Bone marrow (tissue), 2 donors: ENCODE data around the gene GPR152.
"Not testable (repeated sequence)": the region's sequence is repeated elsewhere in the genome, so short reads cannot be mapped to it uniquely, and the experiment has no call there.

Source experiments
- DNase-seq, 2 donors: peaks; one replicate each; lab custom pipeline; 2025; lab: John Stamatoyannopoulos, UW

The GPR152 gene

DNA sequence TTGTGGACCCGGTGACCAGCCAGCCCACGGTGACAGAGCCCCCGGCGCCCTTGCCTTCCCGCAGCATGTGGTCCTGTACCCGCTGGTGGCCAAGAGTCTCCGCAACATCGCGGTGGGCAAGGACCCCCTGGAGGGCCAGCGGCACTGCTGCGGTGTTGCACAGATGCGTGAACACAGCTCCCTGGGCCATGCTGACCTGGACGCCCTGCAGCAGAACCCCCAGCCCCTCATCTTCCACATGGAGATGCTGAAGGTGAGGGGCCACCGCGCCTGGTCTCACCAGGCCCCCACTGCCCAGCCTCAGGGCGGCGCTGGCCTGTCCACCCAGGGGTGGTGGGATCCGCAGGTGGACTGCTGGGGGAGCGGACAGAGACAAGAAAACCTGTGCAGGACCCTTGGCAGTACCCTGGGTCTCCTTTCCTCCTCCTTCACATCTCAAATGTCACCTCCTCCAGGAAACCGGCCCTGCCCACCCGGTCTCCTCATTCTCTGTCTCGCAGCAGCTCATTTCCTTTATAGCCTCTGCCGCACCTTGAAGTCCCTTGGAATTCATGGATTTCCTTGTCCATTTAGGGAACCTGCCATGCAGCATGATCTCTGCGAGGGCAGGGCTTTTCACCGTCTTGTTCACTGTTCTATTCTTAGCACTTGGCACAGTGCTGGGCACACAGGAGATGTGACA lies 36.8 kb upstream of the GPR152 start:
- DNase-seq, result no peak

- no peak for DNase-seq
Measured at GRCh38 chr11:67486481-67487195, 34.1 kb upstream of the GPR152 start.

DNA sequence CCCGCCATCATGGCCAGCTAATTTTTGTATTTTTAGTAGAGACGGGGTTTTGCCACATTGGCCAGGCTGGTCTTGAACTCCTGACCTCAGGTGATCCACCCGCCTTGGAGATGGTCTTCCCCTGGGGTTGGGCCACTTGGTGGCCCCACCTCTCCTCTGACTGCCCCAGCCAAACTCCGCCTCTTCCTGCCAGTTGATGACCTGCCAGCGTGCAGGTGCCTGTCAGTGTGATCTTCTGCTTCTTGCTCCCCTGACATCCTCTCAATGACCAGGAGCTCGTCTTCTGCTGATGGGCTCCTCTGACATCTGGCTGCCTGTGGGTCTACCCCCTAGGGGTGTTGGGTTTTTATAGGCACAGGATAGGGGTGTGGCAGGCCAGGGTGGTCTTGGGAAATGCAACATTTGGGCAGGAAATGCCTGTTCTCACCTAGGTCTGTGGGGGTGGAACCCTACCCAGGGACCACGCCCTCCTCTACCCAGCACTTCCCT lies 33.4 kb upstream of the GPR152 start:
- not testable (repeated sequence) for DNase-seq

DNA sequence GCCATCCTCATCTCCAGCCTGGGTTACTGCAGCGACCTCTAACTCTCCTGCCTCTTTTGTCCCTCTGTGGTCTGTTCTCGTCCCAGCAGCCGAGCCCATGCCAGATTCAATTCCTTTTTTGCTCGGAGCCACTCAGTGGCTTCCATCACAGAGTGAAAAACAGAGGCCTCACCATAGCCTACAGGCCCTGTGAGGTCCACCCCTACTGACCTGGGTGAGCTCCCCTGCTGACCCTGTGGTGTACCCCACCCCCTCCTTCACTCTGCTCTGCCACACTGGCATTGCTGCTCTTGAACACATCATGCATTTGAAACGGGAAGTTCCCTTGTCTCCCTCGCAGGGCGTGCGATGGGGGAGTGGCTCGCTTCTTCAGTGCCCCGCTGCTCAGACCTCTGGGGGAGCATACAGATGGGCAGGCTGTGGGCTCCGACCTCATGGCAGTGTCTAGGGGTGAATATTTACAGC lies 32.4 kb upstream of the GPR152 start:
- DNase-seq, result peak; percentile 20 to 65

GRCh38 chr11:67483831-67484665 lies 31.5 kb upstream of the GPR152 start:
- DNase-seq, result no peak

DNA sequence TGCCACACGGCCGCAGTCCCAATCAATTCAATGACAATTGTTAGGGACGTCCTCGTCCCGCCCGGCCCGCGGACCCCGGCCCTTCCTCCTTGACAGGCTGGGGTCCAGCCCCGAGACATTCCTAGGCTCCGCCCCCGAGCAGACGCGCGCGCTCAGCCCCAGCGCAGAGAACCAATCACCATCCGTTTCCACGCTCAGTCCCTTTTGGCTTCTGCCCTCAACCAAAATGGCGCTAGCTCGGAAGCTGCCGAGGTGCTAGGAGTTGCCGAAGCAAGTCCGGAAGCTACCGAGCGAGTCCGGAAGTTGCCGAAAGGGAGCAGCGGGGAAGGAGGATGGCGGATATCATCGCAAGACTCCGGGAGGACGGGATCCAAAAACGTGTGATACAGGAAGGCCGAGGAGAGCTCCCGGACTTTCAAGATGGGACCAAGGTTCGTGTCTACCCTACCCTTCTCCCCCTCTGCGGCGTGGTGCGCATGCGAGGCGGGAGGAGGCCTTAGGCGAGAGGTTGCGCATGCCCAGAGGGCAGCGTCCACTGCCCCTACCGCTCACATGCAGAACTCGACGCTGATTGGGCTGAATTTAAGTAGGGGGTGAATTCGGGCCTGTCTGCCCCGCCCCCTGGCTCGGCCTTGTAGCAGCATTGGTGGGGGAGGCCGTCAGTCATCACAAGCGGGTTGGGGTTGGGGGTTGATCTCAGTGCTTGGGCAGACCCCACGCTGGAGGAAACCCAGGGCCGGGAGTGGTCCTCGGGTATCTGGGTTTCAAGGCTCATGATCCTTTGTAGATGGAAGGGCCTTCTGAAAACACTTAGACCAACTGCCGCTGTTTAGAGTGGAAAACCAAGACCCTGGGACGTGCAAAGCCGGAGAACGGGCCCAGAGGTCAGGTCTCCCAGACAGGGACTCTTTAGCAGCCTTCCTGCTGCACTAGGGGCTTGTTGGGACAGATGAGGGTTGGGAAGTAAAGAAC lies 30.6 kb upstream of the GPR152 start, which contains the start of gene AIP:
TSS of gene AIP (plus strand) at position 200 of the 972 bp plus-strand sequence. CDS start at position 333, 133 bp downstream.
- DNase-seq, result peak; percentile 89 to 95

DNA sequence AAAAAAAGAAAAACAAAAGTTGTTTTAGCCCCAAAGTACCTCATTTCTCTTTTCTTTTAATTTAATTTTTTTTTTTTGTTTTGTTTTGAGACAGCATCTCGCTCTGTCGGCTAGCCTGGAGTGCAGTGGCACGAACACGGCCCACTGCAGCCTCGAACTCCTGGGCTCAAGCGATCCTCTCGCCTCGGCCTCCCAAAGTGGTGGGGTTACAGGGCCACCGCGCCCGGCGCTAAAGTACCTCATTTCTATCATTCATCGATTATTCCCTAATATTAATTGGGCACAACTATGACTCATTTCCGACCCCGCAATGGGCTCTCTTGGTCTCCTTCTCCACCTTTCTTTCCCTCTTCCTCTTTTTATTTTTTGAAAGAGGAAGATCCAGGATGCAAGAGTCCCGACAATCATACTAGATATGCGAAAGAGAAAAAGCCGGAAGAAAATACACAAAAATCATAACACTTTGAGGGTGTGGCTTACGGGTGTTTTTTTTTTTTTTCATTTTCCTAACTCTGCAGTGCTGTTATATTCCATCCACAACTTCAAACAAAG lies 29.8 kb upstream of the GPR152 start:
- peak in 1 of 2 donors; percentile 88 for DNase-seq

DNA sequence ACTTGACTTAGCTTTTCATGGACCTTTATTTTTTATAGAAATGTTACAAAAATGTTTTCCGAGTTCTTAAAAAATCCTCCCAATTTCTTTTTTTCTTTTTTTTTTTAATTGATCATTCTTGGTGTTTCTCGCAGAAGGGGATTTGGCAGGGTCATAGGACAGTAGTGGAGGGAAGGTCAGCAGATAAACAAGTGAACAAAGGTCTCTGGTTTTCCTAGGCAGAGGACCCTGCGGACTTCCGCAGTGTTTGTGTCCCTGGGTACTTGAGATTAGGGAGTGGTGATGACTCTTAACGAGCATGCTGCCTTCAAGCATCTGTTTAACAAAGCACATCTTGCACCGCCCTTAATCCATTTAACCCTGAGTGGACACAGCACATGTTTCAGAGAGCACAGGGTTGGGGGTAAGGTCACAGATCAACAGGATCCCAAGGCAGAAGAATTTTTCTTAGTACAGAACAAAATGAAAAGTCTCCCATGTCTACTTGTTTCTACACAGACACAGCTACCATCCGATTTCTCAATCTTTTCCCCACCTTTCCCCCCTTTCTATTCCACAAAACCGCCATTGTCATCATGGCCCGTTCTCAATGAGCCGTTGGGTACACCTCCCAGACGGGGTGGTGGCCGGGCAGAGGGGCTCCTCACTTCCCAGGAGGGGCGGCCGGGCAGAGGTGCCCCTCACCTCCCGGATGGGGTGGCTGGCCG lies 25.0 kb upstream of the GPR152 start:
- not testable (repeated sequence) for DNase-seq

- DNase-seq, result not testable (repeated sequence)
Measured at GRCh38 chr11:67476692-67477091, 24.2 kb upstream of the GPR152 start.

DNA sequence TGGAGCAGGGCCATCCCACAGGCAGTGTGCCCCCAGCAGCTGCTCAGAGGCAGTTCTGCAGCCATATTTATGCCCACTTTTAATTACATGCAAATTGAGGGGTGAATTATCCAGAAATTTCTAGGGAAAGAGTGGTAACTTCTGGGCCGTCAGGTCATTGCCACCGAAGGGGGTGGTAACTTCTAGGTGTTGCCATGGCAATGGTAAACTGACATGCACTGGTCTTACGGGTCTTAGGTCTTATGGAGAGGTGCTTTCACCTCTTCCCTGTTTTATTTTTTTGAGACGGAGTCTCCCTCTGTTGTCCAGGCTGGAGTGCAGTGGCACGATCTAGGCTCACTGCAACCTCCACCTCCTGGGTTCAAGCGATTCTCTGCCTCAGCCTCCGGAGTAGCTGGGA lies 20.4 kb upstream of the GPR152 start:
- no peak for DNase-seq

DNA sequence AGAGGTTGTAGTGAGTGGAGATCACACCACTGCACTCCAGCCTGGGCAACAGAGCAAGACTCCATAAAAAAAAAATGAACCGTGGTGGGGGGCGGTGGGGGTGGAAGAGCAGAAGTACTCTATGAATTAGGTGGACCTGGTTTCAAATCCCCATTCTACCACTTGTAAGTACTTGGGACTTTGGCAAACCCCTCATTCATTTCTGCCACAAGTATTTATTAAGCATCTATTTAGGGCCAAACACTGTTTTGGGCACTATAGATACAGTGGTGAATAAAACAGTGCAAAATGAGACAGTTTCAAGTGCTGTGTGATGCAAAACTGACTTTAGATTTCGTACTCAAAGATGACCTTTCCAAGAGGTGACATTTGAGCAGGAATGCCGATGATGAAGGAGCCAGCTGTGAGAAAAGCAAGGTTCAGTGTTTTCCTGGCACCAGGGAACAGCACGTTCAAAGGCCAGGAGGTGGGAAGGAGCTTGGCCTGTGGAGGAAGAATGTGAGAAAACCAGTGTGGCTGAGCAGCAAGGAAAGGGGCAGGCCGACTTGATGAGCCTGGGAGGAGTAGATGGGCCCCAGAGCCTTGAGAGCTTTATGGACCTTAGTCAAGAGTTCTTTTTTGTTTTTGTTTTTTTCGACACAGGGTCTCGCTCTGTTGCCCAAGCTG lies 17.9 kb upstream of the GPR152 start:
- DNase-seq, result no peak

GRCh38 chr11:67469508-67469811 lies 16.9 kb upstream of the GPR152 start:
- DNase-seq, result no peak

DNA sequence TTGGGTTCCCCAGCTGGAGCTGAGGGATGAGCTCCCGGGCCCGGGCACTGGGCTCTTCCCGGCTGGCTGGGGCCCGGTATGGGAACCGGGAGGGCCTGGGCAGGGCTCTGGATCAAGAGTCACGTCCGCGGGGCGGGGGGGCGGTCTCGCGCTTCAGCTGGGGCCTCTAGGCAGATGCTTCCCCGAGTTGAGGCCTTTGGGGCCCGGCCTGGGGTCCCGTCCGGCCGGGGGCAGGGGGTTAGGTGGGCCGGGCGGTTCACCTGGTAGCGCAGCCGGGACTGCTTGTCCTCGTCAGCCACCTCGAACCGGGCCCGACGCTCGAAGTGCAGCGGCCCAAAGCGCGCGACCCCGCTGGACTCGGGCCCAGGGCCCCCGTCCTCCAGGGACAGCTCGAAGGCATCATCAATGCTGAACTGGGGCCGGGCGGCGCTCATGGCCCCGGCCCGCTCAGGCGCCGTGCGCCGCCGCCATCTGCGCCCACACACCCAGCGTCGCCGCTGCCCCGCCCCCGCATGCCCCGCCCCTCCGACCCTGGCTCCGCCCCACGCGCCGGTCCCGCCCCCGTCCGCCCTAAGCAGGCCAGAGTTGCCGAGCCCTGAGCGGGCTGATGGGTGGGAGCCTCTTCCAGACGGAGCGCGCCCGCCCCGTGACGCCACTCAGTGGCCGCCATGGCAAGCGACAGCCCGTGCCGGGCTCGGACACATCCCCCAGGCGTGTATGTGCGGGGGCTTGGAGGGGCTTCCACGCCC lies 16.4 kb upstream of the GPR152 start, which contains the start of gene TMEM134:
TSS of gene TMEM134 (minus strand) at position 493 of the 749 bp plus-strand sequence. CDS start at position 434, 59 bp downstream.
- peak; percentile 72 to 84 for DNase-seq

GRCh38 chr11:67468456-67468758 lies 15.9 kb upstream of the GPR152 start:
- no peak for DNase-seq

- no peak for DNase-seq
Measured at GRCh38 chr11:67468056-67468455, 15.5 kb upstream of the GPR152 start.

GRCh38 chr11:67466962-67467771 lies 14.6 kb upstream of the GPR152 start:
- no peak for DNase-seq

- DNase-seq, result no peak
Measured at GRCh38 chr11:67466367-67466766, 13.8 kb upstream of the GPR152 start.

DNA sequence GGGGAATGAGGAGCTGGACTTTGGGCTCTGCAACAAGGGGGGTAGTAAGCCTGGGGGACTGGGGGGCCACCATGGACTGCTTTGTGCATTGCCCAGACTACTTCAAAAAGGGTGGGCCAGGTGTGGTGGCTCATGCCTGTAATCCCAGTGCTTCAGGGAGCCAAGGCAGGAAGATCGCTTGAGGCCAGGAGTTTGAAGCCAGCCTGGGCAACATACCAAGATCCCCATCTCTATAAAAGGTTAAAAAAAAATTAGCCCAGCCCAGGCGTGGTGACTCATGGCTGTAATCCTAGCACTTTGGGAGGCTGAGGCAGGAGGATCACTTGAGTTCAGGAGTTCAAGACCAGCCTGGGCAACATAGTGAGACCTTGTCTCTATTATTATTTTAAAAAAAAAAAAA lies 13.0 kb upstream of the GPR152 start:
- not testable (repeated sequence) for DNase-seq
